Activated CD4-positive, CD25-positive, alpha-beta regulatory T cell treated with anti-CD3 and anti-CD28 coated beads, Interleukin-2, amount 50 U/mL, for 24 hours (primary cell): Measurements from ENCODE around the gene GUK1.
"Not testable (repeated sequence)": the region's sequence is repeated elsewhere in the genome, so short reads cannot be mapped to it uniquely, and the experiment has no call there.

Experiments used
- ATAC-seq, 2 donors: fragments of 150-1000 bp; cut with Tn5 transposase; one replicate each; pipeline ENCODE4 v1.10.0; 2021; ENCODE audit warnings: mild to moderate bottlenecking in 1 of 2, moderate library complexity in 1 of 2

GUK1 gene

DNA sequence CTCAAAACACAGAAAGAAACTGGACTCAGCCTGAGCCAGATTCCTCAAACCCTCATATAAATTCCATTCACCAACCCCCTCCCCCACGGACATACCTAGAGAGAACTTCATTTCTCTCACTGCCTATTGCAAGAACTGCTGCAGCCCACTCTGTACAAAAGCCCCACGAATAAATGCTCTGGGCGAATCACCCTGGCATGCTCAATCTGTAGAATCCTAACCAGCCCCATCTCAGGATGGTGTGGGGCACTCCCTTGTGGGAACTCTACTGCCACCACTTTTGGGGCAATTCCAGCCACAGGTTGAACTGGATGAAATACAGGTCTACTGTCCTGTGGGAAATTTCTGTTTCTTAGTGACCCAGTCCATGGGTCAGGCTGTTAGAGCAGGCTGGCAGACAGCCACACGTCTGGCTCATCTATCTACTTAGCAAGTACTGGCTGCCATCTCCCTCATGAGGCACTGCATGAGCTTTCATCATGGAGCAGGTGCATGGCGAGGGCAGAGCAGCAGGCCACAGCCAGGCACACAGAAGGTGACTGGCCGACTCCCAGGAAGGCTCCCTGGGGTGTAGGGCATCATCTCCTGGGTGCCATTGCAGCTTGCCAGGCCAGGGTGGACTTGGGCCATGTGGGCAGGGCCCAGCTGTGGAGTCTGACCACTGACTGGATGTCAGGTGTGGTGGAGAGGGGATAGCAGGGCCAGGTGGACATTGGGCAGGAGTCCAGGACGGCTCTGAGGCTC, 35.4 kb upstream of the GUK1 start:
- no peak for ATAC-seq

- ATAC-seq = no peak
These were observed 34.6 kb upstream of the GUK1 start for GRCh38 chr1:228105270-228105995.

GRCh38 chr1:228105996-228106799, 33.9 kb upstream of the GUK1 start:
- no peak for ATAC-seq

DNA sequence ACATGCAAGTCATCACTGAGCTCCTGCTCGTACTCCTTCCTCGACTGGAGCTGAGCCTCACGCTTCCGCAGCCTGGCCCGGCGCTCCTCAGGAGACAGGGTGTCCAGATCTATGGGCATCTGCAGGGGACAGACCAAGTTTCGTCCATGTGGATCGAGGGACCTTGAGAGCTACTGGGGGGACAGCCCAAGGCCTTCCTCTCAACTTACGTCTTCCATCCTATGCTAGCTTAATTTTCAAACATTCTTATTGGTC, 33.4 kb upstream of the GUK1 start:
- ATAC-seq = no peak

- ATAC-seq = no peak
These were observed 32.4 kb upstream of the GUK1 start for GRCh38 chr1:228107636-228108035.

- no peak for ATAC-seq
These were observed 31.9 kb upstream of the GUK1 start for GRCh38 chr1:228108055-228108690.

DNA sequence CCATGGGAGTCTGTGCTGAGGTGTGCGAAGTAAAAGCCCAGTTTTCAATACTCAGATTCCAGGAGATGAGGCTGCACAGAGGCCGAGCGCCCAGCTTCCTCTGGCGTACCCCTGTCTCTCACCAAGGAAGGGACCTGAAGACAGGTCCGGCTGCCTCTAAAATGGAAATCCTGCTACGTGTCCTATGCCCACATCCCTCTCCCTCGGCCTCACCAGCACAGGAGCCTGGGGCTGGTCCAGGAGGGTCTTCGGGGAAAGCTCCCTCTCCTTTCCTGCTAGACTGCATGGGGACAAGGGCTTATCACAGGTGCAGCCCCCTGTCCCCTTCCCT, 31.4 kb upstream of the GUK1 start:
- ATAC-seq = no peak

DNA sequence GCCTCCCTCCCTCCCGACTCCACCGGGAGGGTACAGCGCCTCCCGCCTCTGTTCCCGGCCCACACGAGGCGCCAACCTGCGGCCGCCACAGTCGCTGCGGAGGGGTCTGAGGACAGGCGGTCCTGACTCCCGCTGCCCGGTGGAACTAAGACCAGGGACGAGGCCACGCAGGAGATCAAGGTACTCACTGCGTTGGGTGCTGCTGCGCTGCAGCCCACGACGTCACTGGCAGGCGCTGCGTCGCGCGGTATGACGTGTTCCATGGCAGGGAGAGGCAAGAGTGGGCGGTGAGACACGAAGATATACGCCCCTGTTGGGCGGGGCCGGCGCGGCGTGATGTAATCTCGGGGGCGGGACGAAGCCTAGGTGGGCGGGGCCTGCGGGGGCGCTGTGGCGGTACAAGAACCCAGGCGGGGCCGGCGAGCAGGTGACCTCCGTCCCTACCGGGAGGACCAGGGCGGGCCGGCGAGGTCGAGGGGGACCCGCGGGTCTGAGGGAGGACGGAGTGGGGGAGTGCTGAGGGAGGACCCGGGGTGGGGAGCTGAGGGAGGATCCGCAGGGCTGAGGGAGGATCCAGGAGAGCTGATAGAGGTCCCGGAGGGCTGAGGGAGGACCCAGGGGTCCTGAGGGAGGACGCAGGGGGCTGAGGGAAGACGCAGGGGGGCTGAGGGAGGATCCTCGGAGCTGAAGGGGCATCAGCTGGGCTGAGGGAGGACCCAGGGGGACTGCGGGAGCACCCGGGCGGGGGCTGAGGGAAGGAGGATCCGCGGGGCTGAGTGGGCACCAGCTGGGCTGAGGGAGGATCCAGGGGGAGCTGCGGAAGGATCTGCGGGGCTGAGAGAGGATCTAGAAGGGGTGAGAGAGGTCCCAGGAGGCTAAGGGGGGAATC, 30.8 kb upstream of the GUK1 start, which contains the start of gene MRPL55:
TSS of gene MRPL55 (minus strand) at position 227 of the 889 bp plus-strand sequence. CDS start 1,039 bp downstream, outside the sequence.
- ATAC-seq = peak; percentile 95

- no peak for ATAC-seq
These were observed 30.1 kb upstream of the GUK1 start for GRCh38 chr1:228109962-228110488.

- ATAC-seq = no peak
These were observed 29.5 kb upstream of the GUK1 start for GRCh38 chr1:228110556-228110955.

GRCh38 chr1:228111315-228111714, 28.8 kb upstream of the GUK1 start:
- not testable (repeated sequence) for ATAC-seq

- ATAC-seq = no peak
These were observed 27.9 kb upstream of the GUK1 start for GRCh38 chr1:228112167-228112566.

- no peak for ATAC-seq
These were observed 27.5 kb upstream of the GUK1 start for GRCh38 chr1:228112617-228113016.

DNA sequence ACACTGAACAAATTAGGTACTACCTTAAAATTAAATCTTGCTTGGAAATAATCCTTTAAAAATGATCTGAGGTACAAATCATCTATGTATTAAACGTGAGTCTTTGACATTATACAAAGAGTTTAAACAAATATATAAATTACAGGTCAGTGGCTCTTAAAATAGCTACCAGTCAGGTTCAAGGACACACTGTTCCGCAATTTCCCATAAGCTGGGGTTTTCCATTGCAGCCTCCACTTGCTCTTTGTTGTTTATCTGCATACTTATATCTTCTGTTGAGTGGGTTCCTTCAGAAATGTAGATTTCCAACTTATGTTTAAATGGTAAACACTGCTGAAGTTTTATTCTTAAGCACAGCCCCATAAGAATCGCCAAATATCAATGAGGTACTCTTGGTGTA, 25.3 kb upstream of the GUK1 start:
- ATAC-seq = no peak

DNA sequence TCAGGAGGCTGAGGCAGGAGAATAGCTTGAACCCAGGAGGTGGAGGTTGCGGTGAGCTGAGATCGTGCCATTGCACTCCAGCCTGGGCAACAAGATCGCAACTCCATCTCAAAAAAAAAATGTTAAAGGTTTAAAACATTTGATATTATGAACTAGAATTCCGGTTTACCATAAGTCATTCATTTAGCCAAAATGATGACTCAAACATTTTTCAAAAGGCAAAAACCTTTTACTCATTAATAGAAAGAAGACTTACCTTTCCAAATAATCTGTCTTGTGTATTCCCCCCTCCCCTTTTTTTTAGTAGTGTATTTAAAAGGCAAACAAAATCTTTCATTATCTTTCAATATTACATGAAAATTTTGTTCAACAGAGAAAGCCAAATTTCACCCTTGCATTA, 22.7 kb upstream of the GUK1 start:
- no peak for ATAC-seq

GRCh38 chr1:228118040-228118439, 22.0 kb upstream of the GUK1 start:
- ATAC-seq = no peak

DNA sequence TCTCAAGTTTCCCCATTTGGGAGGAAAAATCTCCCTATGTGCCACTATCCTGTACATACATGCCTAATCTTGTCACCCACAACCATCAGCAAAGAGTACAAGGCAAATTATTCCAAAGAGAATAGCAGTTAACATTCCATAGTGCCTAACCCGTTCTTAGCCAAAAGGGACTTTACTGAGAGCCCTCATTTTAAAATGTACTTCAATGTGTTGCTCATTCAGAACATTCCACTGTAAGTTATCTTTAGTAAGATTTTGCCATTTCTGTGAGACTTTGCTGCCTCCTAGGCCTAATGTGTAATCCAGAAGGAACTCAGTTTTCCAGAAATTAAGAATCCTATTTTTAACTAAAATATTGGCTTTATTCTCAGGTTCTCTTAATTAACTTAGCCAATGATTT, 19.7 kb upstream of the GUK1 start:
- ATAC-seq = no peak

DNA sequence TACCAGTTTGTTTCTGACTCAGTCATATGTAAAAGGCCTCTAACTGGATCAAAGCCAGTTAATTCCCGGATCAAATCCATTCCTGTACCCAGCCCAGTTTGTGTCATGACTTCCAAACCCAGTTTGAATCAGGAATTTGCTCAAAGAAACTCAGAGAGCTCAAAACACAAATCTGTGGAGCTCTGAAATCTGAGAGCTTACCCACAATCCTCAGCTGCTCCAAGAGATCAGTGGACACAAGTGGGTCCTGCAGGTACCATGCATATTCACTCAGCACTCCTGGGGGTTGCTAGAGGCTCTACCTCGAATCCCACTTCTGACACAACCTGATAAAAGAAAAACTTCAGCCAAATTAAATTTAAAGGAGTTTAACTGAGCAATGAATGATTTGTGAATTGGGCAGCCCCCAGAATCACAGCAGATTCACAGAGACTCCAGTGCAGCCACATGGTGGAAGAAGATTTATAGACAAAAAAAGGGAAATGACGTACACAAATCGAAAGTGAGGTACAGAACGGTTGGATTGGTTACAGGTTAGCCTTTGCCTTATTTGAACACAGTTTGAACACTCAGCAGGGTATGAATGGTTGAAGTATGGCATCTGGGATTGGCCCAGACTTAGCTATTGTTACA, 19.1 kb upstream of the GUK1 start:
- ATAC-seq = peak; percentile 25 to 36

DNA sequence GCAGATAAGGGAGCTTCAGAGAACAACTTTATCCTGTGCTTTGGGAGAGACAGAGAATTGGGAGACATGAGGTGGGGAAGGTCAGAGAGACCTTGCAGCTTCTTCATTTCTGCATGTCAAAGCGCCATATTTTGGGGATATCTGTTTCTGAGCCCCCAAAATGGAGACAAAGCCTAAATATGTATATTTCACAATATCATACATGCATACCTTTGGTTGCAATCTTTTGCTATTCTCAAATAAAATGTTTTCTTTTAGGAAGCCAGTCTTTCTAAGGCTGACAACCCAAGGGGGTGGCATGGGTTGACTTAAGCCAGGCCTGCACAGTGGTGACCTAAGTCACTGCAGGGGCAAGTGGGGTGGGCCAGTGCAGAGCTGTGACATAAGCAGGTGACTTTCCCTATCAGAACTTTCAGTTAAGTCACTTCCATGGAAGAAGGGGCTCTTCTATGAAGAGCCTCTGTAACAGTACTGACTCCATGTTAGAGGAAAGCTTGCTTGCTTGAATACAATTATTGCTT, 17.1 kb upstream of the GUK1 start:
- no peak for ATAC-seq

DNA sequence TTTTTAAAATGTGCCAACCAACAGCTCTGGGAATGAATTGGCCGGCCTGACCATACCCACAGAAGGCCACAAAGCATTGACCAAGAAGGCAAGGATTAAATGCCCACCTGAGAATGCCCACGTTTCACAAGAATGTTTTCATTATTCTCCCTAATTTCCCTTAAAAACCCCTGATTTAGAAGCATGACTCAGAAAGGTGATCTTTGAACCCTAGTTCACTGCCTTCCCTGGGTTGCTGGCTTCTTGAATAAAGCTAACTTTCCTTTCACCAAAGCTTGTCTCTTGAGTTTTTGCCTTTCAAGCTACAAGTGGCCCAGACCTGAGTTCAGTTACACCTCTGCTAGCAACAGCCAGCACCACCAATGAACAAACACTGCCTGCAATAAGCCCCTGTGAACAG, 16.6 kb upstream of the GUK1 start:
- no peak for ATAC-seq

DNA sequence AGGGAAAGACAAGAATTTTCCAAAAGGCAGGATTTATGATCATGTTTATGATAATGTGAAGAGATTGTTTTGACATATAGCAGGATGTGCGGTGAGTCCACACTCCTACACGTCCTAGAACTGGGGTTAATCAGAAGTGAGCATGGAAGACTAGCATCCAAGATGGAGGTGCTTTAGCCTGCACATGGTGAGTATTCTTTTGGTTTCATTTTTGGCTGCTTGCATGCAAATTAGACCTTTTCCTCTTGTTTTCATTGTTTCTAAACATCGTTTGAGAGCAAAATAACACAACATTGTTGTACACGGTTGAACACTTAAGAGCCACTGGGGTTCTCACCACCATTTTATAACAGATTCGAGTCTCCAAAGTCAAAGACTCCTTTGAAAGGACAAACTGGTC, 14.9 kb upstream of the GUK1 start:
- no peak for ATAC-seq
